HG02852 (cell line): ENCODE data around the gene AGAP2.
"Not testable (repeated sequence)": the region's sequence is repeated elsewhere in the genome, so short reads cannot be mapped to it uniquely, and the experiment has no call there.

ENCODE experiments used
- ATAC-seq: cut with Tn5 transposase; IDR thresholded peaks from one replicate; pipeline ENCODE4 v1.9.1; 2021; ENCODE audit warnings: mild to moderate bottlenecking, moderate library complexity; ENCODE audit not compliant: unreplicated experiment

Gene AGAP2

GRCh38 chr12:57738661-57739237, at the start of gene AGAP2:
Gene AGAP2 (minus strand): TSS chr12:57738742. CDS start chr12:57738246, 496 bp downstream.
- ATAC-seq, result no peak

- ATAC-seq, result no peak
Measured at GRCh38 chr12:57783861-57784260, 45.3 kb upstream of the AGAP2 start.

- no peak for ATAC-seq
Measured at GRCh38 chr12:57783466-57783801, 44.9 kb upstream of the AGAP2 start.

- ATAC-seq, result peak; percentile 94
Measured at GRCh38 chr12:57782608-57783465, 44.3 kb upstream of the AGAP2 start, which contains the start of gene TSFM. Gene TSFM (plus strand): TSS chr12:57782787. CDS start chr12:57782802, 15 bp downstream.

GRCh38 chr12:57782243-57782607, 43.7 kb upstream of the AGAP2 start:
- ATAC-seq, result peak; percentile 21

- no peak for ATAC-seq
Measured at GRCh38 chr12:57781801-57782200, 43.3 kb upstream of the AGAP2 start.

- no peak for ATAC-seq
Measured at GRCh38 chr12:57781244-57781643, 42.7 kb upstream of the AGAP2 start.

- no peak for ATAC-seq
Measured at GRCh38 chr12:57780284-57780897, 41.8 kb upstream of the AGAP2 start.

- ATAC-seq, result no peak
Measured at GRCh38 chr12:57779736-57780135, 41.2 kb upstream of the AGAP2 start.

GRCh38 chr12:57777911-57778310, 39.4 kb upstream of the AGAP2 start:
- ATAC-seq, result no peak

- no peak for ATAC-seq
Measured at GRCh38 chr12:57777367-57777766, 38.8 kb upstream of the AGAP2 start.

- no peak for ATAC-seq
Measured at GRCh38 chr12:57776247-57776587, 37.7 kb upstream of the AGAP2 start.

- ATAC-seq, result no peak
Measured at GRCh38 chr12:57775563-57776246, 37.2 kb upstream of the AGAP2 start.

- no peak for ATAC-seq
Measured at GRCh38 chr12:57775044-57775443, 36.5 kb upstream of the AGAP2 start.

GRCh38 chr12:57774634-57775033, 36.1 kb upstream of the AGAP2 start:
- ATAC-seq, result not testable (repeated sequence)

GRCh38 chr12:57772429-57773322, 34.1 kb upstream of the AGAP2 start, which contains the start of gene EEF1AKMT3:
Gene EEF1AKMT3 (plus strand): TSS chr12:57772614. CDS start chr12:57772725, 111 bp downstream.
- ATAC-seq, result peak; percentile 27

GRCh38 chr12:57771873-57772428, 33.4 kb upstream of the AGAP2 start, which contains the start of gene METTL1:
Gene METTL1 (minus strand): TSS chr12:57772105. CDS start chr12:57772083, 22 bp downstream.
- peak; percentile 80 for ATAC-seq

GRCh38 chr12:57771236-57771872, 32.8 kb upstream of the AGAP2 start:
- peak; percentile 76 for ATAC-seq

GRCh38 chr12:57770734-57771133, 32.2 kb upstream of the AGAP2 start:
- no peak for ATAC-seq
